HuH-7.5 (cell line): ENCODE measurements around the gene CSF2.

ENCODE experiments used
- DNase-seq: peaks from one replicate; pipeline ENCODE4 v3.0.0; 2011; ENCODE audit warnings: low spot score

CSF2 gene

DNA sequence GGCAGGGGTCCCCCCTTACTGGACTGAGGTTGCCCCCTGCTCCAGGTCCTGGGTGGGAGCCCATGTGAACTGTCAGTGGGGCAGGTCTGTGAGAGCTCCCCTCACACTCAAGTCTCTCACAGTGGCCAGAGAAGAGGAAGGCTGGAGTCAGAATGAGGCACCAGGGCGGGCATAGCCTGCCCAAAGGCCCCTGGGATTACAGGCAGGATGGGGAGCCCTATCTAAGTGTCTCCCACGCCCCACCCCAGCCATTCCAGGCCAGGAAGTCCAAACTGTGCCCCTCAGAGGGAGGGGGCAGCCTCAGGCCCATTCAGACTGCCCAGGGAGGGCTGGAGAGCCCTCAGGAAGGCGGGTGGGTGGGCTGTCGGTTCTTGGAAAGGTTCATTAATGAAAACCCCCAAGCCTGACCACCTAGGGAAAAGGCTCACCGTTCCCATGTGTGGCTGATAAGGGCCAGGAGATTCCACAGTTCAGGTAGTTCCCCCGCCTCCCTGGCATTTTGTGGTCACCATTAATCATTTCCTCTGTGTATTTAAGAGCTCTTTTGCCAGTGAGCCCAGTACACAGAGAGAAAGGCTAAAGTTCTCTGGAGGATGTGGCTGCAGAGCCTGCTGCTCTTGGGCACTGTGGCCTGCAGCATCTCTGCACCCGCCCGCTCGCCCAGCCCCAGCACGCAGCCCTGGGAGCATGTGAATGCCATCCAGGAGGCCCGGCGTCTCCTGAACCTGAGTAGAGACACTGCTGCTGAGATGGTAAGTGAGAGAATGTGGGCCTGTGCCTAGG, at the start of gene CSF2:
Gene CSF2 (plus strand): TSS at position 559 of the 783 bp plus-strand sequence. CDS start 35 bp downstream, at position 594.
- DNase-seq: no peak

DNA sequence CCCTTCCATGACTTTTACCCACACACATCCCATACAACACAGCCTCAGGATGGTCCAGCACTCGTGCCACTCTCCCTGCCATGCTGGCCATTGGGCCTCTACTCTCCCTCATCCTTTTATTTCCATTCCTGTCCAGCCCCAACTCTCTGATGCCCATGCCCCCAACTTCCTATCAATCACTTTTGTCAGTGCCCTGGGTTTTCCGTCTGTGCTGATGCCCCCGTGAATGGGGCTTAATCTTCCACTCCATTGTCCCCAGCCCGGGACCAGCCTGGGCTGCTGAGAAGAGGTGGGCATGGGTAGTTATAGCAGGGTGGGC, 49.5 kb upstream of the CSF2 start:
- DNase-seq: no peak

DNA sequence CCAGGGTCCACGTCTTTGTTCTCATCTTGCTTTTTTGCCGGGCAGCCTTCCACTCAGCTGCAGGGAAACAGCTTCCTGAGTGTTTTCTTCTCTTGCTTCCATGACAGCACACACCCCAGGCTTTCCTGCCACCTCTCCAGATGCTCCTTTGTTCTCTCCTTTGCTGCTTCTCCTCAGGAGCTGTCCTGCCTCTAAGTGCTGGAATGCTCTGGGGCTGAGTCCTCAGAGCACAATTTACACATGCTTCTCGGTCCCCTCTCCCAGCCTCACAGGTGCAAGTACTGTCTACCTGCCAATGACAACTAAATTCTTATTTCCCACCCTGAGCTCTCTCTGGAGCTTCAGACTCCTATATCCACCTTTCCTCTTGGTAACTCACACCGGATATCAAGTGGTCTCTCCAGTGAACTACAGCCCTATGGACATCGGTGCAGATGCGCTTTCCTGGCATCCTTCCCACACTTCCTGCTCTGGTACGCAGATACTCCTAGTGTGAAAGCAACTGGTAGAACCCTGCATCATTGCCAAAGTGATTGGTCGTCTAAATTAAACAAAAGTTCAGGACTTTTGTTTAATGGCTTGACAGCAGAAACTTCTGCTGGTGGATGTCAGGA, 48.7 kb upstream of the CSF2 start:
- no peak for DNase-seq

DNA sequence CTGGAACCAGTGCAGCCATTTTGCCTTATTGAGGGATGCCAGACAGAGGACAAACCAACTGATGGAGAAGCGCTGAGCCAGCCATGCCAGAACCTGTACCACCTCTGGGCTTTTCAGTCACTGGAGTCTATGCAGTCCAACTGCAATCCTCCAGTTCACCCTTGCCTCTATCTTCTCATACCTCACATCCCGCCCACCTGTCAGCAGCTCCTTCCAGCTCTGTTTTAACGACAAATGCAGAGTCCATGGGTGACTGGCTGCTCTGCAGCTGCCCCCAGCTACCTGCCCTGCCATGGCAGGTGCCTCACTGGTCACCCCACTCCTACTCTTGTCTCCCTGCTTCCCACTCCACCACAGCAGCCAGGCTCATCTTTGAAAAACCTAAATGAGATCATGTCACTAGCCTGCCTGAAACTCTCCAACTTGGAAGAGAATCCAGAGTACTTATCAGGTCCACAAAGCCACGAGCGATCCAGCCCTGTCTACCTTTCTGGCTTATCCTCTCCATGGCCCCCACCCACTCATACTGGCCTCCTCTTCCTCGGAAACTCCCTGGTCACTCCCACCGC, 48.1 kb upstream of the CSF2 start:
- DNase-seq: no peak

DNA sequence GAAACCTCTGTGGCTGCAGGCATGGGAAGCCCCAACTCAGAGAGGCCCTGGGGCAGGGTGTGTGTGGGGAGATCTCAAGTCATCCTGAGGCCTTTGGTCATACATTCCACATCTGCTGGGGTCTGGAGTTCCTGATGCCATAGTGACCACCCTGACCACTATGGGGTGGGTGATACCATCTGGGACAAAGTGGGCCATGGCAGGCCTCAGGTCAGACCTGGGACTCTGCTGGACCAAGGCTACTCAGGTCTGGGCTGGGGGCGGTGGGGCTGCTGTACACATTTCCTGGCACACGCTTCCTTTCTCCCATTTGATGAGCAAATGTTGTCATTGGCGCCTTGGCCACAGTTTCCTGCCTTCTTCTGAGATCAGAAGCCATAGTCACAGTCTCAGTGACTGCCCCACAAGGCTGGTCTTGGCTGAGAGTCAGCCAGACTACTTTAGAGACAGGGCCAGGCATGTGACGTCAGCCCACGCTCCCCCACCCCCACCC, 47.0 kb upstream of the CSF2 start:
- no peak for DNase-seq

DNA sequence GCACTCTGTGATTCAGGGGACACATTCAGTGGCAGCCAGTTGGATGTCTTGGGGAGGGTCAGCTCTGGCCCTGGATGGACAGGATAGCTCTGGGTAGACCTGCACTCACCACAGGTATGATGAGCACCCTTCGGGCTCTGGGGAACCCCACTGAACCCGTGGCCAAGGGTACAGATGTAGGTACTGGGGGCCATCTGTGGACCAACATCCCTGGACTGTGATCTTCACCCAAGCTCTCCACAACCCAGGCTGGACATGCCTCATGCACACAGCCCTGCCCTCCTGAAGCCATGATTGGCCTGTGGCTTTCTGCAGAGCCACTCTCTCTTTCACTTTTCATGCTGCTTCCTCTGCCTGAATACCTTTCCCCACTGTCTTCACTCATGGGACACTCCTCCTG, 46.6 kb upstream of the CSF2 start:
- no peak for DNase-seq

DNA sequence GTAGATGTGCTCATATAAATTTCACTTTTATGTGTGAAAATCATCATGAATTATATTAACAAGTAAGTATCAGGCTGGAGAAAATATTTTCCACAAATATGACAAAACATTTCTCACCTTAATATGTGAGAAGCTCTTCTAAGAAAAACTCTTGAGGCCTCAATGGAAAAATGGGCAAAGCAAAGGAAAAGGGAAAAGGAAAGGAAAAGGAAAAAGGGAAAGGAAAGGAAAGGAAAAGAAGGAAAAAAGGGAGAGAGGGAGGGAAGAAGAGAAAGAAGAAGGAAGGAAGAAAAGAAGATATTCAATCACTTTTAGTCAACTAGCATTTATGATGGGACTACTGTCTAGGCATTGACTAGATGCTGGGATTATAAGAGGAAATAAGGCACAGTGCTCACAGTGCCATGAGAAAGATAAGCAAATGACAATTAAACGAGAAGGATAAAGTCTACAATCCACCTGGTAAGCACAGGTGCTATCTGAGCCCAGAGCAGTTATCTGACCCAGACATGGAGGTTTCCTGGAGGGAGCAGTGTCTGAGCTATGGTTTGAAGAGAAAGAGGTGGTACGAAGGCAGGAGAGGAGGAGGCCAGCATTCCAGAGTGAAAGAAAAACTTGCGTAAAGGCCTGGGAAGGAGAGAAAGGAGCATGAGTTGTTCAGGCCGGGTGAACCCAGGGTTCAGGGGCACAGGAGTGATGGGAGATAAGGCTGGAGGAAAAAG, 43.8 kb upstream of the CSF2 start:
- DNase-seq: no peak

DNA sequence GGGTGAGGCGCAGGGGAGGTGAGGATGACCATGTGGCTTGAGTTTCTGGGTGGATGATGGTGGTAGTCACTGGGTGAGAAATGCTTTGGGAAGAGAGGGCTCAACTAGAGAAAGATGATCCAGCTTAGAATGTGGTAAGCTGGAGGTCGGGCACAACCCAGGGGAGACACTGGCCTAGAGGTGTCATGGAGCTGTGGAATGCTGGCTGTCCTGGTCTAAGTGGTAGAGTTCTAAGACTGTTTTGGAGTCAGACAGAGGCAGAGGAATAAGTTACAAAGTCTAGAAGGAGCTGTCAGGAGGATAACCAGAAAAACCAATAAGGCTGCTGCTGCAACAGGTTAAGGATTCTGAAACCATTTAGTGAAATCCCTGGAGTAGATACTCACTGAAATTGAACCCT, 43.0 kb upstream of the CSF2 start:
- no peak for DNase-seq

DNA sequence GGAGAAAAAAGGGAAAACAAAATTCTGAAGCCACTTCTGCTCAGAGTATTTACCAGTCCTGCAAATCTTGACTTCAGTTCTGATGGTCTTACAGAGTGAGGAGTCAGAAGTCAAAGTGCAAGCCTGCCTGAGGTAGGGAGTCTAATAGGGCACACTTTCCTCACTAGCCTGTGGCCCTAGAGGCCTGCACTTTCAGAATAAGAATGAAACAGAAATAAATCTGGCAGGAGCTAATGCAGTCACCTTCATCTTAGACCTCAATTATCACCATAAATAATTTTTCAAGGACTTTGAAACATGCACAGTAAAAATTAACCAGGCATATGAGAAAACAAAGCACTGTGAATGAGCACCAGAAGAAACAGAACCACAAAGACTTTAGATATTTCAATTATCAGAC, 41.4 kb upstream of the CSF2 start:
- no peak for DNase-seq

DNA sequence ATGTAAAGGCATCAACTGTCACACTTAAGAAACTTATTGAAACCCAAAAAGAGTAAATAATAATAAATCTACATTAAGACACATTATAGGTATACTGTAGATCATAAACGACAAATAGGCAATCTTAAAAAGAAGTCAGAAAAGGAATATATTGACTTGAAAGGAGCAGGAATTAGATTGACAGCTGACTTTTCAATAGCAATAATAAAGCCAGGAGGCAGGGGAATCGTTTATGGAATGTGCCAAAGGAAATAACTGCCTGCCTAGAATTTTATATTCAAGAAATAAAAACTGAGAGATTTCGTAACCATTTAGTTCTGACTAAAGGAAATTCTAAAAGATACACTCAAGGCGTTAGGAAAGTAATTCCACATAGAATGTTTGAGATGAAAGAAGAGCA, 40.5 kb upstream of the CSF2 start:
- no peak for DNase-seq

DNA sequence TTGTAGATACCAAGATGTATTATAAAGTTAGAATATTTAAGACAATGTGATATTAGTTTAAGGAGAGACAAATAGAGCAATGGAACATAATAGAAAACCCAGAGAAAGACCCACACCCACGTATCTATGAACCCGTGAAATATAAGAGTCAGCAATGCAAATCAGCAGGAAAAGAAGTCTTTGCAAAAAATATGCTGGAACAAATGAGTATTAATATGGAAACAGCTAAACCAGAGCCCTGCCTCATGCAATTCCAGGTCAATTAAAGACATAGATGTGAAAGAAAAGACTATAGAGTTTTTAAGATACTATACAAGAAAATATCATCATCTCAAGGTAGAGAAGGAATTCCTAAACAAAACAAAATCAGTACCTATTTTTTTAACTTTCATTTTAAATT, 36.2 kb upstream of the CSF2 start:
- DNase-seq: no peak

DNA sequence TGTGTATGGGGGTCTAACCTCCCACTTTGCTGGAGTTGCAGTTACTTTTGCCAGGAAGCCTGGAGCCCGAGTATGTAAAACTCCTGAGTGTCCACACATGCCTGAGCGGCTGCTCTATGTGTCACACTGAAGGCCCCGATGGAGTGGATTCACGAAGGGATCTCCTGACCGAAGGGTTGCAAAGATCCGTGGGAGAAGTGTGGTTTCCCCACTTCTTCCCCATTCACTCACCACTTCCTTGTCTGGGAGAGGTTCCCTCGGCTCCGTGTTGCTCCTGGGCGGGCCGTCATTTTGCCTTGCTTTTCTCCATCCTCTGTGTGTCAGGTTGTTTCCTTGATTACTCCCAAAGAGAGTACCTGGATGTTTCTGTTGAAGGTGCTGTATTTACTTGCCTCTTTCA, 29.4 kb upstream of the CSF2 start:
- no peak for DNase-seq

DNA sequence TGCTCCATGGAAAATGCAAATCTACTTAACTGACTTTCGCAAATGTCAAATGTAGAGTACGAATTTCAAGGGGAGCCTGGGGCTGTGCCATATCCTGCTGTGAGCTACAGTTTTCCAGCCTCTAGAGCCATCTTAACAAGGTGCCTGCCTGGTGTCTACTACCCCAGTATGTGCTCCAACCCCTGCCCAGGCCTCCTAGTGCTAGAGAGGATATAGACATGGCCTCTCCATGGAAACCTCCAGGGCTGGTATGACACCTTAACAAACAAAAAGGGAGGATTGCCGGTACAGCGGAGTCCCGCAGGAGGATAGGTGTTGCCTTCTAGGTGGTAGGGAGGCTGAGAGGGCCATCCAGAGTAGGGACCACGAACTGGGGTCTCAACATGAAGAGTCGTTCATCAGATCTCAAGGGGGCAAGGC, 26.7 kb upstream of the CSF2 start:
- DNase-seq: no peak

DNA sequence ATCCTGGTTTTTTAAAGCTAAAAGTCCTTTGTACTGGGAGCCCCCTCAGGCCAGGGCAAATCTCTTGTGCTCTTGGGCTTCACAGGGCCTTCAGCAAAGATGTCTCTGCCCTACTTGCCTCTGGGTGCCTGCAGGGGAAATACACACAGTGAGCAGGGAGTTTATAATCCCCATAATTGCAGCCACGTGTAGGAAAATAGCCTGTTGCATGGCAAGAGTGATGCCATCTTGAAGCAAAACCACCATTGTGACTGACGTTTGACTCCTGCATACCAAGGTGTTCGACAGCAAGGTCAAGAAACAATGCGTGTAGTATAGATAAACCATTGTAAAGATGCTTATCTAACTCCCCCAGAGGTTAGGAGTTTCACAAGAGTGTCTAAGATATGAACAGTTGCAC, 24.5 kb upstream of the CSF2 start:
- no peak for DNase-seq

DNA sequence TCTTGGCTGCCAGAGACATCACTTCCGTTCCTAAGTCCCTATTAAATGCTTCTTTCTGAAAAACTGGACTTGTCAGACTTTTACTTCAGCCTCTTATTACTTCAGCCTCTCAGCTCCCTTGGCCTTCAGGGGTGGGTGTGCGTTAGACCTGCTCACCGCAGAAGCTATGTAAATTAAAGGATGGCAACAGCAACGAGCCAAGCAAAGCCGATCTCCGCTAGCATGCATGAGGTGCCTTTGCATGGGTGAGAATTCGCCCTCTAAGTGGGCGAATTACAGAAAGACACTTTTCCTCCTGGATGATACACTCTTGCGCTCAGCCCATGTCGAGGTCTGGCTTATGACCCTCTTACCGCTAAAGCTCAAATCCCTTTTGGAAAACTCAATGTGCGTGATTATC, 24.0 kb upstream of the CSF2 start:
- no peak for DNase-seq

DNA sequence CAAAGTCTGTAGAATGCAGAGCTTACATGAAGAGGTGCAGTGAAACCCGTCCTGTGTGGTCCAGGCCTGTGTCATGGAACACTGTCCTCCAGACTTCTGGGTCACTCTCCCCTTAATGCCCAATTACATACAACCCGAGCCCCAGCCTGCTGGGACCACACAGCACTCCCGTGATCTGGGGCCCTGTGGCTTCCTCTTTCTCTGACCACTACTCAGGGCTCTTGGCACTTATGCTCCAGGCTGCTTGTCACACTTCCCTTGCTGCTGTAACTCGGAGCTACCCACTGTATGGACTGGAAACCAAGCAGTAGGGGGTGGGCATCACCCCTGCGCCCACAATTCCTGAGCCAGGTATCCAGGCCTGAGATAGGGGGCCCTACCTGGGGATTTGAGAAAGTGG, 23.5 kb upstream of the CSF2 start:
- no peak for DNase-seq

DNA sequence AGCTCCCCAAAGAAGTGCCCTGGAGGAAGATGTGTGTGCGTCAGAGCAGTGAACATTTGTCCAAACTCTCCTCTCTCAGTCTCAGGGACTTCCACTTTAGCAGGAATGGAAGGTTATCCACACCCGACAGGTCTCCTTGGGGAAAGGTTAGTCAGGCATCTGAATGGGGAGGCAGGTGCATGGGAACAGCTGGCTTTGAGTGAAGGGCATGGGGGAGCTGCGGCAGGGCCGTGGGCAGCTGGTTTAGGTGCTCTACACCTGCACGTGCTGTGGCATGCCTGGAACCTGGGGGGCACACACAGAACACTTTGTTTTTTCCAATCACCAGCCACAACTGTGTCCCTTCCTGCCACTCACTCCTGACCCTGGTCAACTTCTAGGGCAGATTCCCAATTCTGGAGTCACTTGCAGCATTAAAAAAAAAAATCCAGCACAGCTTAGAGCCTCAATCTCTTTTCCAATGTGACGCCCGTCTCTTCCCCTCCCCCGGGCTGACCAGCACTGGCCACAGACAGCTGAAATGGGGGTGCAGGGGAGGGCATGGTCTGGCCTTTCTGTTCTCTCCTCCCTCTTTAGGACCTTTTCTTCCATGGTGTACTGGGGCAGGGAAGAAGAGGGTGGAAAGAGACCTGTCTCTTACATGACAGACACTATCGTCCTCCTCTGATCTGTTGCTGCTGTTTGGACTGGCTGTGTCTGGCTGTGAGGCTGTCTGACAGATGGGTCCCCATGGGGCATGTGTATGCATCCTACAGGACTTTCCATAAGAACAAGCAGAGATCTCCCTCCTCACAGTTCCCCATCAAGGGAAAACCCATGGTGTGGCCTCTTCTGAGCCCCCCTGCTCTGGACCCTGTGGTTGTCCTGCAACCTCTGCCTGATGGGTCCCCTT, 22.7 kb upstream of the CSF2 start:
- no peak for DNase-seq

DNA sequence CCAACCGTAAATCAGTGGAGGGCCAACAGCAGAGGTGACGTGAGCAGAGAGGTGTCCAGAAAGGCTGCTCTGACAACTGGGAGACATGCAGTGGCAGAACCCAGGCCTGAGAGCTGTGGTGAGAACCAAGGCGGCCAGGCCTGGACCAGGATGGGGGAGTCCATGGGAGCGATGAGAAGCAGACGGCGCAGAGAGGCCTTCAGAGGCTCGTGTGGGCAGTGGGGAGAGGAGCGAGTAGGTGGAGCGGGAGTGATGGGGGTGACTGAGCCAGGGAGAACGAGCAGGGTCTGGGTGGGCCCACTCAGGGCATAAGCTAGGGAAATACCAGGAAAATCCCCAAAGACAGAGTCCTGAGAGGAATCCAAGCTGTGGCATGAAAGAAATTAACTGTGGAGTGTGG, 21.1 kb upstream of the CSF2 start:
- DNase-seq: no peak

DNA sequence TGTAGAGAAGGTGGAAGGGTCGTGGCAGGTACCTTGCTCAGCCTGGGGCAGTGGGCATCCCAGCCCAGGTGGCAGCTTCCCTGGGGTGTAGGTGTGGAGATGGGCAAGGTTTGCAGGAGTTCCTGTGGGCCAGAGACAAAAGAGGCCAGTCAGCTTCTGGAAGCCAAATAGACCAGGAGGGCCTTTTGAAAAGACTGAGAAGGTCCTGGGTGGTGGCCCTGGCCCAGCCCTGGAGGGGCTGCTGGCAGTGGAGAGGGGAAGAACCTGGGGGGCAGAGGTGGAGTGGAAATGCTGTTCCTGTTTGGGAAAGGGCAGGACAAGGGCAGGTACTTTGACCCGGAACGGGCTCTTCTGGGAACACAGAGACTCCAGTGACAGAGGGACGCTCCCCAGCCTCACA, 20.1 kb upstream of the CSF2 start:
- DNase-seq: no peak

DNA sequence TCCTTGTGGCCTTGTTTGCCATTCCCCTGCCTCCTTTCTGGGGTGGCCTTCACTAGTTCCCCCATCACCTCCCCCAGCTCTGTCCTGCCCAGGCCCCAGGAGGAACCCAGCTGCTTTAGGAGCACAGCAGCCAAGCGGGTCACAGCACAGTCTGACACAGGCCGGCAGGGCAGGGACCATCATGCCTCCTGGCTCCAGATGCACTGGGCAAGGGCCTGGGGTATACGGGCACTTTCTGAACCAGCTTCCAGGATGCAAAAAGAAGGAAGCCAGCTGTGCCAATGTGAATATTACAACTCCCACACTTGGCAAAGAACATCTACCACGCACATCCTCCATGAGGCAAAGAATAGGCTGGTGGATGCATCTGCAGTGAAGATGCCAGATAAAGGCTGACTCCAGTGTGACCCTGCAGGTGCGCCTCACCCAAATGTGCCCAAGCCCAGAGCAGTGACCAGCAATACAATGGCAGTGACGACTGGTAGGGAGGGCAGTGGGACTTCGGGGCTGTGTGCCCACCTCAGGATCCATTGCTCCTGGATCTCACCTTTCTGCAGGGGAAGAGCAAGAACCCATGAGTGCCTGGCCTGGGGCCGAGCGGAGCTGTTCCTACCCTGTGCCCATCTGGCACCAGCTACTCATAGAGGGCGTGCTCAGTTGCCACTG, 19.4 kb upstream of the CSF2 start:
- DNase-seq: no peak

DNA sequence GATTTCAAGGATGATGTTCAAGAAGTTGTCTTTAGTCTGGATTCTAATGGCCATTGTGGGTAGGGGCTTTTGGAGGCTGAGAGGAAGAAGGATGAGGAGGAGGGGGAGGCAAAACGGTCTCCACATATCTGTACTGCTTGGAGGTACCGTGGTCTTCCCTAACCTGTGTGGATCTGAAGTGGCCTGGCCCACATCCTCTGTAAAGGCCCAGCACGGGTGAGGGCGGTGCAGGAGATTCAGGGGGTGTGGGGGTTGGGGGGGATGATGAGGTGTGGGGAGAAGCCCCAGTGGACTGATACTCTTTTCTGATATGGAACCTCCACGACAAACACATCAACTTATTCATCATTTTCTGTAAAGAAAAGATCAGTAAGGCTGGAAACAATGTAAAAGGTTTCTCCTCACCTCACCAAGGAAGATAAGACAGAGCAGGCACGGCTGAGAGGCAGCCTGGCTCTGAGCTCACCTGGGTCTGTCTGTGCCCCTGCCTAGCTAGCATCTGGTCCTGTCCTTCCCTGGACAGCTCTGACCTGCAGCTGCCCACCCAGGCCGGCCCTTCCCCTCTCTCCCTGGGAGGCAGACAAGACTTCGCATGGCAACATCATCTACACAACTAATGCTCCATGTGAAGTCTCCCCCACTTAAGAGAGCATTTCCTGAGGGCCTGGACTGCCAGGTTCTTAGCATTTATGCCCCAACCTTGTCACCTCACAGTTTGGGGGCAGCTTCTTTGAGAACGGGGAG, 18.7 kb upstream of the CSF2 start:
- DNase-seq: no peak
